ENCODE data around the gene ANKDD1A.

- TF ChIP-seq CTCF (IDR thresholded peaks at IDR 0.05) (no peak), POLR2A (IDR thresholded peaks at IDR 0.05) (no peak)
These were observed 32.0 kb downstream of the ANKDD1A start for GRCh38 chr15:64943512-64944225.

All from testis (tissue), 2 donors.